OCI-LY7 (cell line): ENCODE data around the gene PAM16. TPM values are rescaled to one million over a fixed set of nuclear protein-coding genes. Genes with fewer than 3 reads are reported as not detected.

Experiments used
- BruUV-seq: library from RNA; stranded (reverse); fragments of 400-500 nt; replicated peaks from 2 replicates; lab custom pipeline; 2021; lab: Mats Ljungman, UMichigan
- CTCF ChIA-PET: fragments of 300-600 bp; sonication (Branson Sonifier 250); formaldehyde crosslinking; loops from one replicate; lab custom pipeline; 2022; ENCODE audit warnings: antibody characterized with exemption; ENCODE audit not compliant: unreplicated experiment; lab: Charles Lee
- POLR2A ChIA-PET: fragments of 300-600 bp; sonication (Branson Sonifier 250); formaldehyde crosslinking; loops from one replicate; lab custom pipeline; 2022; ENCODE audit warnings: antibody characterized with exemption; lab: Charles Lee
- DNase-seq: peaks from one replicate; pipeline ENCODE4 v3.0.0-alpha.2; 2015; ENCODE audit warnings: low spot score
- H2AFZ ChIP-seq: fragments of 200-600 bp; sonication (generic), shearing (Covaris generic); 2 replicates; pipeline ENCODE4 v1.6.1; 2014; ENCODE audit warnings: mild to moderate bottlenecking, antibody characterized with exemption, low read length, moderate library complexity
- H3K27ac ChIP-seq: fragments of 200-600 bp; sonication (generic); 2 replicates; pipeline ENCODE4 v1.5.1; 2014; ENCODE audit warnings: mixed run types, low read depth, mild to moderate bottlenecking, moderate library complexity, low read length, inconsistent platforms; ENCODE audit not compliant: poor library complexity, severe bottlenecking
- H3K36me3 ChIP-seq: fragments of 200-600 bp; sonication (generic); 2 replicates; pipeline ENCODE4 v1.6.1; 2014; ENCODE audit warnings: mild to moderate bottlenecking, antibody characterized with exemption, low read length, moderate library complexity, mixed read lengths; ENCODE audit not compliant: insufficient read depth
- H3K4me1 ChIP-seq: fragments of 200-600 bp; sonication (generic); 2 replicates; pipeline ENCODE4 v1.5.1; 2014; ENCODE audit warnings: mild to moderate bottlenecking, low read length; ENCODE audit not compliant: insufficient read depth, poor library complexity, severe bottlenecking
- H3K4me2 ChIP-seq: fragments of 200-600 bp; sonication (generic); 2 replicates; pipeline ENCODE4 v1.6.1; 2014; ENCODE audit warnings: mild to moderate bottlenecking, low read length
- H3K4me3 ChIP-seq: fragments of 200-600 bp; sonication (generic); 2 replicates; pipeline ENCODE4 v1.5.1; 2014; ENCODE audit warnings: mild to moderate bottlenecking, low read depth, low read length; ENCODE audit not compliant: poor library complexity, severe bottlenecking
- H3K79me2 ChIP-seq: fragments of 200-600 bp; sonication (generic); 2 replicates; pipeline ENCODE4 v1.6.1; 2016; ENCODE audit warnings: low read depth, mild to moderate bottlenecking, low read length, moderate library complexity, mixed read lengths; ENCODE audit not compliant: insufficient read depth
- H3K9me2 ChIP-seq: fragments of 200-600 bp; sonication (generic); 2 replicates; pipeline ENCODE4 v1.6.1; 2016; ENCODE audit warnings: mild to moderate bottlenecking, low read length, mixed read lengths; ENCODE audit not compliant: insufficient read depth
- H3K9me3 ChIP-seq: fragments of 200-600 bp; sonication (generic); 2 replicates; pipeline ENCODE4 v1.6.1; 2014; ENCODE audit warnings: mild to moderate bottlenecking, mixed run types, low read length, mixed read lengths
- H4K20me1 ChIP-seq: fragments of 200-600 bp; sonication (generic); 2 replicates; pipeline ENCODE4 v1.6.1; 2014; ENCODE audit warnings: mild to moderate bottlenecking, antibody characterized with exemption, low read length, moderate library complexity, mixed read lengths; ENCODE audit not compliant: insufficient read depth
- CTCF ChIP-seq: fragments of 200-600 bp; sonication (generic); conservative IDR thresholded peaks from 2 replicates; pipeline ENCODE4 v1.5.1; 2014; ENCODE audit warnings: mild to moderate bottlenecking, antibody characterized with exemption, low read length, moderate library complexity, mixed read lengths
- EZH2phosphoT487 ChIP-seq: fragments of 200-600 bp; sonication (generic); IDR thresholded peaks from 2 replicates; pipeline ENCODE4 v1.6.1; 2018; ENCODE audit warnings: low read depth, borderline replicate concordance, mild to moderate bottlenecking, mixed run types, antibody characterized with exemption, low read length, moderate library complexity, mixed read lengths
- intact Hi-C: fragments of 100-400 bp; cut with micrococcal nuclease; formaldehyde crosslinking; loops from one replicate; pipeline ENCODE4 v1.10.0; 2022; ENCODE audit not compliant: unreplicated experiment
- total RNA-seq, 2 experiments: library from RNA; depleted of rRNA in 1 of 2; stranded (reverse); fragments of >200 nt in 1 of 2; shearing (Covaris generic) in 1 of 2; gene quantifications; 2 replicates each; pipeline ENCODE4 v1.2.3, GENCODE V29; 2014 to 2022

PAM16 gene
- total RNA-seq, 2 experiments from 2014 or later = 80.6 to 82.4 TPM

DNA sequence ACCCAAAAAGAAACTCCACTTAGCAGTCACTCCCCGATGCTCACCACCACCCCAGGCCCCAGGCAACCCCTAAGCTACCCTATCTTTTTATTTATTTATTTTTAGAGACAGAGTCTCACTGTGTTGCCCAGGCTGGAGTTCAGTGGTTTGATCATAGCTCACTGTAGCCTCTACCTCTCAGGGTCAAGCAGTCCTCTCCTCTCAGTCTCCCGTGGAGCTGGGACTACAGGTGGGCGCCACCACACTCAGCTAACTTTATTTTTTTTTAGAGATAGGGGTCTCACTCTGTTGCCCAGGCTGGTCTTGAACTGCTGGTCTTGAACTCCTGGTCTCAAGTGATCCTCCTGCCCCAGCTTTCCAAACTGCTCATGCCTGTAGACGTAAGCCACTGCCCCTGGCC is 49.9 kb downstream of the PAM16 start:
- Histone ChIP-seq H2AFZ (no peak overlapping the region), H3K79me2 (peaks cover 35% of the 10 kb centered on the region), H3K4me1 (peaks cover 20% of the 10 kb centered on the region), H3K9me3 (no peaks in the 10 kb centered on the region), H3K36me3 (peaks cover 61% of the 10 kb centered on the region), H3K4me3 (no peak overlapping the region), H3K4me2 (no peak overlapping the region), H4K20me1 (no peaks in the 10 kb centered on the region; the same call in 1 of the 2 replicates), H3K27ac (no peak overlapping the region), H3K9me2 (no peaks in the 10 kb centered on the region)
- ChIA-PET POLR2A (interaction anchor here (1.1 kb wide), 1 partner anchor 114 kb away, joined by 3 read pairs; no protein-coding TSS in a partner anchor), CTCF (interaction anchor here (1.0 kb wide), 1 partner anchor 9 kb away, joined by 3 read pairs; no protein-coding TSS in a partner anchor)
- intact Hi-C loops = no loop called here
- no peak for DNase-seq
- TF ChIP-seq EZH2phosphoT487 = no peak
- TF ChIP-seq CTCF = no peak
- no TSS peak for BruUV-seq

- Histone ChIP-seq H4K20me1 (no peaks in the 10 kb centered on the region), H3K9me2 (no peaks in the 10 kb centered on the region), H3K4me1 (no peaks in the 10 kb centered on the region), H3K4me2 (no peak overlapping the region), H3K27ac (no peak overlapping the region), H3K36me3 (peaks cover 39% of the 10 kb centered on the region), H3K79me2 (peaks cover 13% of the 10 kb centered on the region; the same call in 1 of the 2 replicates), H2AFZ (no peak overlapping the region), H3K9me3 (no peaks in the 10 kb centered on the region), H3K4me3 (no peak overlapping the region)
- ChIA-PET POLR2A (interaction anchor here (0.6 to 1.0 kb wide), 2 partner anchors 123 to 675 kb away, joined by 3 read pairs; no protein-coding TSS in a partner anchor), CTCF (interaction anchor here (1.2 kb wide), 1 partner anchor 13 kb away, joined by 3 read pairs; no protein-coding TSS in a partner anchor)
- no TSS peak for BruUV-seq
- intact Hi-C loops = no loop called here
- DNase-seq = no peak
- TF ChIP-seq EZH2phosphoT487 (no peak), CTCF (no peak)
These were observed 52.2 kb downstream of the PAM16 start for GRCh38 chr16:4298761-4299522.

- Histone ChIP-seq H3K4me1 (no peaks in the 10 kb centered on the region), H3K4me3 (no peak overlapping the region), H3K36me3 (peaks cover 26% of the 10 kb centered on the region), H4K20me1 (no peaks in the 10 kb centered on the region), H3K9me3 (no peaks in the 10 kb centered on the region), H3K4me2 (no peak overlapping the region), H2AFZ (no peak overlapping the region), H3K79me2 (no peaks in the 10 kb centered on the region), H3K27ac (no peak overlapping the region), H3K9me2 (no peaks in the 10 kb centered on the region)
- no peak for TF ChIP-seq CTCF
- TF ChIP-seq EZH2phosphoT487 = no peak
- no peak for DNase-seq
- intact Hi-C loops = no loop called here
- ChIA-PET POLR2A (interaction anchor here (1.7 kb wide), 1 partner anchor 8 kb away, joined by 5 read pairs; no protein-coding TSS in a partner anchor), CTCF (no interaction called here)
- BruUV-seq = no TSS peak
These were observed 53.6 kb downstream of the PAM16 start for GRCh38 chr16:4297480-4297879.
